Sigmoid colon (tissue), 7 donors: ENCODE measurements around the gene MAGEA6. TPM values are rescaled to one million over a fixed set of nuclear protein-coding genes. Genes with fewer than 3 reads are reported as not detected.
A peak's percentile ranks its signal among the peaks of the same experiment; 100 is the strongest.
"Not testable (repeated sequence)": the region's sequence is repeated elsewhere in the genome, so short reads cannot be mapped to it uniquely, and the experiment has no call there.

Experiments
- DNase-seq: peaks from one replicate; pipeline ENCODE4 v3.0.0-alpha.2; 2019
- H3K27ac ChIP-seq, 4 donors: fragments of 200-600 bp; sonication (generic); one replicate each; pipeline ENCODE4 v1.5.1; 2016 to 2019; ENCODE audit warnings: mild to moderate bottlenecking in 1 of 4
- H3K27me3 ChIP-seq, 3 donors: fragments of 200-600 bp; sonication (generic); one replicate each; pipeline ENCODE4 v1.5.1; 2019; ENCODE audit warnings: mild to moderate bottlenecking in 1 of 3
- H3K36me3 ChIP-seq, 4 donors: fragments of 200-600 bp; sonication (generic); one replicate each; pipeline ENCODE4 v1.5.1; 2016 to 2019
- H3K4me1 ChIP-seq, 4 donors: fragments of 200-600 bp; sonication (generic); one replicate each; pipeline ENCODE4 v1.5.1; 2017 to 2019
- H3K4me3 ChIP-seq, 4 donors: fragments of 200-600 bp; sonication (generic); one replicate each; pipeline ENCODE4 v1.5.1; 2017 to 2019; ENCODE audit warnings: mild to moderate bottlenecking in 2 of 4, moderate library complexity in 1 of 4
- H3K9me3 ChIP-seq, 4 donors: fragments of 200-600 bp in 3 of 4; sonication (generic) in 3 of 4; one replicate each; pipeline versions ENCODE4 v1.5.1 to v1.6.1; 2013 to 2019
- CTCF ChIP-seq, 4 experiments: fragments of 450-650 bp in 3 of 4; fragments of 200-600 bp in 1 of 4; IDR thresholded peaks; one replicate each; pipeline ENCODE4 v1.5.1; 2016 to 2019; ENCODE audit warnings: antibody characterized with exemption in 4 of 4, mild to moderate bottlenecking in 3 of 4, moderate library complexity in 2 of 4
- EP300 ChIP-seq, 4 donors: sonication (generic); formaldehyde crosslinking; IDR thresholded peaks; one replicate each; pipeline ENCODE4 v1.6.1; 2017; ENCODE audit warnings: antibody characterized with exemption in 4 of 4
- POLR2A ChIP-seq, 2 donors: fragments of 450-650 bp; IDR thresholded peaks; one replicate each; pipeline ENCODE4 v1.6.1; 2016; ENCODE audit warnings: antibody characterized with exemption in 2 of 2, mild to moderate bottlenecking in 2 of 2, moderate library complexity in 2 of 2
- POLR2AphosphoS5 ChIP-seq, 4 donors: sonication (generic); formaldehyde crosslinking; IDR thresholded peaks; one replicate each; pipeline ENCODE4 v1.6.1; 2017; ENCODE audit warnings: antibody characterized with exemption in 4 of 4
- WGBS, 2 donors: extraction: QIAGEN DNeasy Blood & Tissue Kit; methylation state at CpG; one replicate each; pipeline ENCODE4 v1.1.7; 2013; 5-methylcytosine and 5-hydroxymethylcytosine counted together
- intact Hi-C: fragments of 100-400 bp; cut with DNase I; formaldehyde crosslinking; loops from one replicate; pipeline ENCODE4 v1.15.1; 2023
- polyA plus RNA-seq, 3 donors: library from polyadenylated mRNA; stranded (reverse); fragments of 200-250 nt; gene quantifications; one replicate each; pipeline ENCODE4 v1.2.3, GENCODE V29; 2013
- total RNA-seq, 4 donors: library from RNA; depleted of rRNA; stranded (reverse); fragments of >200 nt; gene quantifications; one replicate each; pipeline ENCODE4 v1.1.0, GENCODE V29; 2016
- donor health status: healthy with polysubstance abuse.
- donor health status: Bipolar disorder and iron deficiency.
- donor health status: healthy.

MAGEA6 gene
- total and polyA plus RNA-seq, 7 donors: not detected

GRCh38 chrX:152813206-152813605 lies 43.7 kb upstream of the MAGEA6 start:
- intact Hi-C loops: no loop called here
- Histone ChIP-seq H3K4me3 (no peak overlapping the region), H3K9me3 (no peaks in the 10 kb centered on the region), H3K27ac (no peak overlapping the region), H3K4me1 (peaks cover 0 to 2% (median 0%) of the 10 kb centered on the region in 4 donors), H3K27me3 (no peaks in the 10 kb centered on the region), H3K36me3 (no peaks in the 10 kb centered on the region)
- DNase-seq: no peak
- 3 to 18% methylated on average over 5 of the region's 5 CpGs for WGBS, 2 donors
- TF ChIP-seq CTCF (IDR thresholded peaks at IDR 0.05) (no peak), EP300 (IDR thresholded peaks at IDR 0.05) (no peak), POLR2A (IDR thresholded peaks at IDR 0.05) (no peak), POLR2AphosphoS5 (IDR thresholded peaks at IDR 0.05) (no peak)

- intact Hi-C loops: no loop called here
- no peak for DNase-seq
- Histone ChIP-seq H3K36me3 (no peaks in the 10 kb centered on the region), H3K27ac (no peak overlapping the region), H3K9me3 (no peaks in the 10 kb centered on the region), H3K4me1 (peaks cover 0 to 2% (median 0%) of the 10 kb centered on the region in 4 donors), H3K4me3 (no peak overlapping the region), H3K27me3 (no peaks in the 10 kb centered on the region)
- 69 to 73% methylated on average over 4 of the region's 4 CpGs for WGBS, 2 donors
- TF ChIP-seq CTCF (IDR thresholded peaks at IDR 0.05): no peak
- TF ChIP-seq POLR2AphosphoS5 (IDR thresholded peaks at IDR 0.05): no peak
- TF ChIP-seq POLR2A (IDR thresholded peaks at IDR 0.05): no peak
- TF ChIP-seq EP300 (IDR thresholded peaks at IDR 0.05): no peak
Measured at GRCh38 chrX:152810403-152810802, 40.9 kb upstream of the MAGEA6 start.

GRCh38 chrX:152806035-152806434 lies 36.5 kb upstream of the MAGEA6 start:
- intact Hi-C loops: no loop called here
- H3K4me1 ChIP-seq: no peaks in the 10 kb centered on the region
- H3K9me3 ChIP-seq: no peaks in the 10 kb centered on the region
- WGBS, 2 donors: 83 to 89% methylated on average over 4 of the region's 4 CpGs
- TF ChIP-seq POLR2A (IDR thresholded peaks at IDR 0.05): no peak
- TF ChIP-seq EP300 (IDR thresholded peaks at IDR 0.05): no peak
- TF ChIP-seq POLR2AphosphoS5 (IDR thresholded peaks at IDR 0.05): no peak
- no peak for TF ChIP-seq CTCF (IDR thresholded peaks at IDR 0.05)
- H3K27me3 ChIP-seq: no peaks in the 10 kb centered on the region
- DNase-seq: no peak
- H3K27ac ChIP-seq: no peak overlapping the region
- no peaks in the 10 kb centered on the region for H3K36me3 ChIP-seq
- no peak overlapping the region for H3K4me3 ChIP-seq

- no peak overlapping the region for H3K27ac ChIP-seq
- DNase-seq: no peak
- 24 to 75% methylated on average over 1 of the region's 1 CpG for WGBS, 2 donors
- no peaks in the 10 kb centered on the region for H3K4me1 ChIP-seq
- no peak overlapping the region for H3K4me3 ChIP-seq
- TF ChIP-seq POLR2A (IDR thresholded peaks at IDR 0.05) (no peak), POLR2AphosphoS5 (IDR thresholded peaks at IDR 0.05) (no peak), CTCF (IDR thresholded peaks at IDR 0.05) (no peak), EP300 (IDR thresholded peaks at IDR 0.05) (no peak)
- no peaks in the 10 kb centered on the region for H3K9me3 ChIP-seq
- no peaks in the 10 kb centered on the region for H3K36me3 ChIP-seq
- intact Hi-C loops: no loop called here
- H3K27me3 ChIP-seq: no peaks in the 10 kb centered on the region
Measured at GRCh38 chrX:152798945-152799344, 29.5 kb upstream of the MAGEA6 start.

- DNase-seq, H3K9me3 ChIP-seq, H3K27ac ChIP-seq, H3K4me3 ChIP-seq, H3K27me3 ChIP-seq, H3K4me1 ChIP-seq, intact Hi-C loops, H3K36me3 ChIP-seq: not testable (repeated sequence)
- WGBS, 2 donors: no CpG with 5 or more reads among the region's 3 CpGs
Measured at GRCh38 chrX:152787062-152787461, 17.6 kb upstream of the MAGEA6 start.

GRCh38 chrX:152766562-152766961 lies 2.9 kb downstream of the MAGEA6 start:
- peak; percentile 14 for DNase-seq
- intact Hi-C loops: not testable (repeated sequence)

GRCh38 chrX:152761582-152761981 lies 7.9 kb downstream of the MAGEA6 start:
- DNase-seq, H3K36me3 ChIP-seq, intact Hi-C loops, H3K4me1 ChIP-seq, H3K4me3 ChIP-seq, H3K27ac ChIP-seq, H3K9me3 ChIP-seq, H3K27me3 ChIP-seq: not testable (repeated sequence)
- WGBS, 2 donors: 84 to 85% methylated on average over 4 of the region's 7 CpGs

More at GRCh38 chrX:152766562-152766961, 2.9 kb downstream of the MAGEA6 start:
- not testable (repeated sequence) for H3K27ac ChIP-seq, H3K9me3 ChIP-seq, H3K36me3 ChIP-seq, H3K4me3 ChIP-seq, H3K4me1 ChIP-seq, H3K27me3 ChIP-seq
- 78 to 80% methylated on average over 9 of the region's 9 CpGs for WGBS, 2 donors

GRCh38 chrX:152759544-152759943 lies 9.9 kb downstream of the MAGEA6 start:
- H3K27ac ChIP-seq, H3K4me1 ChIP-seq, H3K36me3 ChIP-seq, H3K4me3 ChIP-seq, DNase-seq, intact Hi-C loops, H3K9me3 ChIP-seq, H3K27me3 ChIP-seq: not testable (repeated sequence)
- WGBS, 2 donors: 63 to 85% methylated on average over 2 to 4 of the region's 7 CpGs

- DNase-seq, H3K4me1 ChIP-seq, H3K36me3 ChIP-seq, H3K4me3 ChIP-seq, H3K27ac ChIP-seq, H3K9me3 ChIP-seq, H3K27me3 ChIP-seq, intact Hi-C loops: not testable (repeated sequence)
- no CpG with 5 or more reads among the region's 2 CpGs for WGBS, 2 donors
Measured at GRCh38 chrX:152758918-152759317, 10.6 kb downstream of the MAGEA6 start, which contains the start of gene CSAG3. CSAG3 (plus strand) TSS chrX:152759218.
